Measurements from ENCODE around the gene RPTOR. TPM values are rescaled to one million over a fixed set of nuclear protein-coding genes. Genes with fewer than 3 reads are reported as not detected.

The RPTOR gene
- total RNA-seq, 4 donors from 2014 or later, result 19.0 to 48.3 (median 27.3) TPM

DNA sequence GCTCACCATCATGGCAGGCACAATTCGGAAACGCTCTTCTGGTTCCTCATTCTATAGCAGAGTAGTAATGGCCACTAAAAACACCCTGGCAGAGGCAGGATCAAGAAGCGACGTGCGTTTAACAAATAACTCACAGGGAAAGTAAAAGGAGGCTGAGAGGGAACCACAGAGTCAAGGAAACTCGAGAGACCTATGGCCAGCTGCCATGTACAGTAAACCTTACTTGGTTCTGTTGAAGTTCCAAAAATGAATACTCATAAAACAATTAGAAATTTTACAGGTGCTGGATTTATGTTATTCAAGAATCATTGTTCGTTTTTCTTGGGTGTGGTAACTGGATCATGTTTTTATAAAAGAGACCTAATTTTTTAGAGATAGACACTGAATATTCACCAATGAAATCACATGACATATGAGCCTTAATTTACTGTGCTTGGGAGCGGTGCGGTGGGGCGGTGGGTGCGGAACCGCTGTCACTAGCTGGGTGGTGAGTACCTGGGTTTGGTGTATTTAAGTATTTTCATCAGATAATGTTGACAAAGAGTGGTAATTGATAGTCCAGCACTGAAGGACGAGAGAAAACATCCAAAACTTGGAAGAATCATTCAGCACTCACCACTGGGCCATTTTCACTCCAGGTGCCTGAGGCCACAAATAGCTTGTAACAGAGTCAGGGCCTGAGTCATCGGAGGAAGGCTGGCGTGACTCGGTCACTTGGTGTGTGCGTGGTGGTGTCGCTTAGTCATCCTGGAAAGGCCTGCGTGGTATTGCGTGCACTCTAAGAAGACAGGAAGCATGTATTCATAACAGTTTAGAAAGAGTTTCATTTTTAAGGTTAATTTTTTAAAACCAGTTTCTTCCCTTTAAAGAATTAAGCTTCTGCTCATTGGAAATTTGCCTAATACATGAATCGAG is 311.6 kb downstream of the RPTOR start:
- peak in 1 of 2 donors; percentile 62 for DNase-seq
- TF ChIP-seq, protein P1, sequence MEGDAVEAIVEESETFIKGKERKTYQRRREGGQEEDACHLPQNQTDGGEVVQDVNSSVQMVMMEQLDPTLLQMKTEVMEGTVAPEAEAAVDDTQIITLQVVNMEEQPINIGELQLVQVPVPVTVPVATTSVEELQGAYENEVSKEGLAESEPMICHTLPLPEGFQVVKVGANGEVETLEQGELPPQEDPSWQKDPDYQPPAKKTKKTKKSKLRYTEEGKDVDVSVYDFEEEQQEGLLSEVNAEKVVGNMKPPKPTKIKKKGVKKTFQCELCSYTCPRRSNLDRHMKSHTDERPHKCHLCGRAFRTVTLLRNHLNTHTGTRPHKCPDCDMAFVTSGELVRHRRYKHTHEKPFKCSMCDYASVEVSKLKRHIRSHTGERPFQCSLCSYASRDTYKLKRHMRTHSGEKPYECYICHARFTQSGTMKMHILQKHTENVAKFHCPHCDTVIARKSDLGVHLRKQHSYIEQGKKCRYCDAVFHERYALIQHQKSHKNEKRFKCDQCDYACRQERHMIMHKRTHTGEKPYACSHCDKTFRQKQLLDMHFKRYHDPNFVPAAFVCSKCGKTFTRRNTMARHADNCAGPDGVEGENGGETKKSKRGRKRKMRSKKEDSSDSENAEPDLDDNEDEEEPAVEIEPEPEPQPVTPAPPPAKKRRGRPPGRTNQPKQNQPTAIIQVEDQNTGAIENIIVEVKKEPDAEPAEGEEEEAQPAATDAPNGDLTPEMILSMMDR (IDR thresholded peaks at IDR 0.05), result no peak
- no peak for TF ChIP-seq POLR2A (IDR thresholded peaks at IDR 0.05)
- H3K27me3 ChIP-seq, result no peaks in the 10 kb centered on the region
- no peaks in the 10 kb centered on the region for H3K9me3 ChIP-seq
- intact Hi-C loops (cut with DNase I; ENCODE audit: low total_unique reads), result loop anchor here (10.0 kb wide), 1 partner anchor 431 kb away; no protein-coding TSS in a partner anchor
- no peak overlapping the region for H3K4me3 ChIP-seq
- H3K4me1 ChIP-seq, result no peaks in the 10 kb centered on the region
- H3K36me3 ChIP-seq, result no peaks in the 10 kb centered on the region
- H3K27ac ChIP-seq, result peak overlapping the region in 1 of 2 donors; percentile 50

GRCh38 chr17:80856863-80857755 is 312.5 kb downstream of the RPTOR start:
- Histone ChIP-seq H3K4me1 (no peaks in the 10 kb centered on the region), H3K27ac (peak overlapping the region in 1 of 2 donors; percentile 50), H3K4me3 (no peak overlapping the region), H3K9me3 (no peaks in the 10 kb centered on the region), H3K27me3 (no peaks in the 10 kb centered on the region), H3K36me3 (no peaks in the 10 kb centered on the region)
- TF ChIP-seq POLR2A (IDR thresholded peaks at IDR 0.05), result no peak
- TF ChIP-seq, protein P1 (IDR thresholded peaks at IDR 0.05), result no peak
- no peak for DNase-seq
- intact Hi-C loops (cut with DNase I; ENCODE audit: low total_unique reads), result loop anchor here (10.0 kb wide), 1 partner anchor 432 kb away; no protein-coding TSS in a partner anchor

GRCh38 chr17:80857756-80858171 is 313.1 kb downstream of the RPTOR start:
- no peaks in the 10 kb centered on the region for H3K27me3 ChIP-seq
- H3K27ac ChIP-seq, result no peak overlapping the region
- no peaks in the 10 kb centered on the region for H3K4me1 ChIP-seq
- H3K36me3 ChIP-seq, result no peaks in the 10 kb centered on the region
- no peak for DNase-seq
- intact Hi-C loops (cut with DNase I; ENCODE audit: low total_unique reads), result loop anchor here (10.0 kb wide), 1 partner anchor 433 kb away; no protein-coding TSS in a partner anchor
- TF ChIP-seq, protein P1 (IDR thresholded peaks at IDR 0.05), result no peak
- no peak for TF ChIP-seq POLR2A (IDR thresholded peaks at IDR 0.05)
- H3K4me3 ChIP-seq, result no peak overlapping the region
- no peaks in the 10 kb centered on the region for H3K9me3 ChIP-seq

DNA sequence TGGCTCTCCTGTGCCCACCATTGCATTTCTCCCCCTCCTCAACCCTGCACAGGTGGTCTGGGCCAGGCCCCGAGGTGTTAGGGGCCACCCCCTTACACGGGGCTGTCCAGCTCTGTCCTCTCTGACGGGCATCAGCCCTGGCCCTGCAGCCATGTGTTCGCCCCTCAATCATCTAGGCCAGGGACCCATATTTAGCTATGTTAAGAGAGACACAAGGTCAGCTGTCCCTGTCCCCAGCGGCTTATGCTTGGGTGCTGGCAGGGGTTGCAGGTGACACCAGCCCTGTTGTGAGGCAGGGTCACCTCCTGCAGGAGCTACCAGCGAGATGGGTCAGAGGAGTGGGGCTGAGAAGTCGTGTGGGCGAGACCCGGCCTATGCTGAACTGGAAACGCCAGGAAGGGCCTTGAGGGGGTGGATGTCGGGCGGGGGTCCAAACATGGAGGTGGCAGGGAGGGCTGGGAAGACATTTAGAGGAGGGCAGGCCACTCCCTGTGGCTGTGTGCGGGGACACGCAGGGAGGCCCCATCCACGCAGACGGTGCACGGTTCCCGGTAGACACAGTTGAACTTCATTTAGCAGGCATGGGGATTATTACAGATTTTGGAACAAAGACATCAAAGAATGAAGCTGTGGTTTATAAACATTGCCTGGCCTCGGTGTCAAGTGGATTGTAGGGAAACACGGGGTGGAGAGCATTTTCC is 313.8 kb downstream of the RPTOR start:
- H3K4me3 ChIP-seq, result no peak overlapping the region
- DNase-seq, result no peak
- H3K9me3 ChIP-seq, result no peaks in the 10 kb centered on the region
- intact Hi-C loops (cut with DNase I; ENCODE audit: low total_unique reads), result loop anchor here (10.0 kb wide), 1 partner anchor 434 kb away; no protein-coding TSS in a partner anchor
- H3K27ac ChIP-seq, result peak overlapping the region in 1 of 2 donors; percentile 50
- H3K36me3 ChIP-seq, result no peaks in the 10 kb centered on the region
- no peaks in the 10 kb centered on the region for H3K27me3 ChIP-seq
- no peaks in the 10 kb centered on the region for H3K4me1 ChIP-seq
- TF ChIP-seq, protein P1 (IDR thresholded peaks at IDR 0.05), result no peak
- no peak for TF ChIP-seq POLR2A (IDR thresholded peaks at IDR 0.05)
